Astrocyte (in vitro differentiated cells and primary cell): ENCODE data around the gene ZNF593OS. TPM values are rescaled to one million over a fixed set of nuclear protein-coding genes. Genes with fewer than 3 reads are reported as not detected.

Experiments
- DNase-seq: peaks from one replicate; pipeline ENCODE4 v3.0.0-alpha.2; 2010; ENCODE audit warnings: low read depth
- FAIRE-seq: peaks from 2 replicates; lab custom pipeline; 2011; peaks lifted over from hg19 to GRCh38; lab: Jason Lieb, UNC
- H2AFZ ChIP-seq: 2 replicates; pipeline ENCODE4 v1.6.0; 2012; ENCODE audit warnings: low read depth, low read length, inconsistent platforms
- H3K27ac ChIP-seq: 2 replicates; pipeline ENCODE4 v1.5.1; 2011; ENCODE audit warnings: low read depth, low read length, inconsistent platforms
- H3K27me3 ChIP-seq: 2 replicates; pipeline ENCODE4 v1.6.0; 2011; ENCODE audit warnings: low read length, inconsistent platforms; ENCODE audit not compliant: insufficient read depth
- H3K36me3 ChIP-seq: 2 replicates; pipeline ENCODE4 v1.5.1; 2011; ENCODE audit warnings: low read length, inconsistent platforms; ENCODE audit not compliant: insufficient read depth
- H3K4me1 ChIP-seq: 2 replicates; pipeline ENCODE4 v1.5.1; 2011; ENCODE audit warnings: low read length, inconsistent platforms; ENCODE audit not compliant: insufficient read depth
- H3K4me2 ChIP-seq: 2 replicates; pipeline ENCODE4 v1.6.0; 2012; ENCODE audit warnings: low read length, inconsistent platforms
- H3K4me3 ChIP-seq: 2 replicates; pipeline ENCODE4 v1.5.1; 2011; ENCODE audit warnings: low read depth, mild to moderate bottlenecking, low read length, inconsistent platforms; ENCODE audit not compliant: insufficient read depth
- H3K79me2 ChIP-seq: 2 replicates; pipeline ENCODE4 v1.6.0; 2012; ENCODE audit warnings: mild to moderate bottlenecking, low read length, inconsistent platforms; ENCODE audit not compliant: insufficient read depth
- H3K9ac ChIP-seq: 2 replicates; pipeline ENCODE4 v1.6.0; 2012; ENCODE audit warnings: mild to moderate bottlenecking, low read length, inconsistent platforms
- H3K9me3 ChIP-seq: 2 replicates; pipeline ENCODE4 v1.5.1; 2012; ENCODE audit warnings: low read depth, mild to moderate bottlenecking, low read length, inconsistent platforms; ENCODE audit not compliant: insufficient read depth
- H4K20me1 ChIP-seq: 2 replicates; pipeline ENCODE4 v1.6.0; 2012; ENCODE audit warnings: low read length, inconsistent platforms; ENCODE audit not compliant: insufficient read depth
- H3K27ac Mint-ChIP-seq: one replicate; pipeline ENCODE4 v1.8.0; 2021; ENCODE audit warnings: mild to moderate bottlenecking, mixed read lengths; ENCODE audit not compliant: unreplicated experiment
- H3K27me3 Mint-ChIP-seq: one replicate; pipeline ENCODE4 v1.8.0; 2021; ENCODE audit warnings: low read depth, mixed read lengths; ENCODE audit not compliant: unreplicated experiment
- H3K36me3 Mint-ChIP-seq: one replicate; pipeline ENCODE4 v1.8.0; 2021; ENCODE audit warnings: low read depth, mixed read lengths; ENCODE audit not compliant: unreplicated experiment
- H3K4me1 Mint-ChIP-seq: one replicate; pipeline ENCODE4 v1.8.0; 2021; ENCODE audit warnings: low read depth, mixed read lengths; ENCODE audit not compliant: unreplicated experiment
- H3K4me3 Mint-ChIP-seq: one replicate; pipeline ENCODE4 v1.8.0; 2021; ENCODE audit warnings: mild to moderate bottlenecking, moderate library complexity, mixed read lengths; ENCODE audit not compliant: unreplicated experiment
- H3K9me3 Mint-ChIP-seq: one replicate; pipeline ENCODE4 v1.8.0; 2021; ENCODE audit warnings: mild to moderate bottlenecking, mixed read lengths; ENCODE audit not compliant: unreplicated experiment
- CTCF ChIP-seq: IDR thresholded peaks from 2 replicates; pipeline ENCODE4 v1.5.1; 2011; ENCODE audit warnings: low read depth, mild to moderate bottlenecking, inconsistent platforms, low read length, moderate library complexity; ENCODE audit not compliant: insufficient read depth
- EZH2 ChIP-seq: IDR thresholded peaks from 2 replicates; pipeline ENCODE4 v1.6.1; 2012; ENCODE audit warnings: mild to moderate bottlenecking, low read length, inconsistent platforms; ENCODE audit not compliant: insufficient read depth
- total RNA-seq: library from RNA; stranded (reverse); gene quantifications from 2 replicates; pipeline ENCODE4 v1.2.1, GENCODE V29; 2021

Gene ZNF593OS
- total RNA-seq, 1 donor from 2014 or later, result not detected

- Mint-ChIP-seq H3K9me3 (peaks cover 5% of the 10 kb centered on the region), H3K4me1 (no peaks in the 10 kb centered on the region), H3K36me3 (no peaks in the 10 kb centered on the region), H3K27me3 (peaks cover 59% of the 10 kb centered on the region), H3K27ac (no peak overlapping the region), H3K4me3 (no peak overlapping the region)
- FAIRE-seq (no peak), DNase-seq (no peak)
- H3K27ac ChIP-seq, result no peak overlapping the region
- no peaks in the 10 kb centered on the region for H3K4me1 ChIP-seq
- TF ChIP-seq EZH2, result no peak
- no peak overlapping the region for H3K4me3 ChIP-seq
- H4K20me1 ChIP-seq, result no peaks in the 10 kb centered on the region
- H3K27me3 ChIP-seq, result peaks cover 10% of the 10 kb centered on the region
- H3K9ac ChIP-seq, result no peak overlapping the region
- no peaks in the 10 kb centered on the region for H3K79me2 ChIP-seq
- no peak overlapping the region for H2AFZ ChIP-seq
- H3K4me2 ChIP-seq, result no peak overlapping the region
- no peaks in the 10 kb centered on the region for H3K36me3 ChIP-seq
- H3K9me3 ChIP-seq, result no peaks in the 10 kb centered on the region
Measured at GRCh38 chr1:26145960-26146294, 25.7 kb downstream of the ZNF593OS start.

GRCh38 chr1:26145041-26145959, 26.3 kb downstream of the ZNF593OS start:
- FAIRE-seq (peak; percentile 87), DNase-seq (peak; percentile 53)
- Histone ChIP-seq H3K27me3 (peaks cover 5% of the 10 kb centered on the region), H3K27ac (no peak overlapping the region), H3K4me3 (no peak overlapping the region), H2AFZ (peak overlapping the region; percentile 29), H3K9me3 (no peaks in the 10 kb centered on the region), H3K36me3 (no peaks in the 10 kb centered on the region), H4K20me1 (no peaks in the 10 kb centered on the region), H3K79me2 (no peaks in the 10 kb centered on the region), H3K9ac (no peak overlapping the region), H3K4me1 (no peaks in the 10 kb centered on the region), H3K4me2 (no peak overlapping the region)
- Mint-ChIP-seq H3K27me3 (peaks cover 59% of the 10 kb centered on the region), H3K36me3 (no peaks in the 10 kb centered on the region), H3K9me3 (peaks cover 5% of the 10 kb centered on the region), H3K4me3 (no peak overlapping the region), H3K27ac (no peak overlapping the region), H3K4me1 (no peaks in the 10 kb centered on the region)
- TF ChIP-seq CTCF (peak; percentile 71), EZH2 (no peak)

GRCh38 chr1:26142159-26142558, 29.5 kb downstream of the ZNF593OS start:
- H3K9me3 Mint-ChIP-seq, result no peaks in the 10 kb centered on the region
- H3K4me1 Mint-ChIP-seq, result no peaks in the 10 kb centered on the region
- no peak overlapping the region for H2AFZ ChIP-seq
- H3K27ac Mint-ChIP-seq, result no peak overlapping the region
- H3K36me3 Mint-ChIP-seq, result no peaks in the 10 kb centered on the region
- peaks cover 2% of the 10 kb centered on the region for H3K27me3 ChIP-seq
- FAIRE-seq (no peak), DNase-seq (no peak)
- peaks cover 29% of the 10 kb centered on the region for H3K27me3 Mint-ChIP-seq
- H4K20me1 ChIP-seq, result no peaks in the 10 kb centered on the region
- no peak overlapping the region for H3K9ac ChIP-seq
- H3K4me2 ChIP-seq, result no peak overlapping the region
- no peaks in the 10 kb centered on the region for H3K9me3 ChIP-seq
- H3K27ac ChIP-seq, result no peak overlapping the region
- TF ChIP-seq CTCF, result no peak
- no peak for TF ChIP-seq EZH2
- H3K4me1 ChIP-seq, result no peaks in the 10 kb centered on the region
- no peaks in the 10 kb centered on the region for H3K36me3 ChIP-seq
- H3K79me2 ChIP-seq, result no peaks in the 10 kb centered on the region
- no peak overlapping the region for H3K4me3 ChIP-seq
- H3K4me3 Mint-ChIP-seq, result no peak overlapping the region
